ENCODE data around the gene MASP1.

- TF ChIP-seq CTCF (IDR thresholded peaks at IDR 0.05) (no peak), POLR2A (IDR thresholded peaks at IDR 0.05) (no peak), EP300 (IDR thresholded peaks at IDR 0.05) (no peak)
Observed at GRCh38 chr3:187288855-187289605, 2.5 kb downstream of the MASP1 start.
